ENCODE data around the gene PALLD.

Gene PALLD

DNA sequence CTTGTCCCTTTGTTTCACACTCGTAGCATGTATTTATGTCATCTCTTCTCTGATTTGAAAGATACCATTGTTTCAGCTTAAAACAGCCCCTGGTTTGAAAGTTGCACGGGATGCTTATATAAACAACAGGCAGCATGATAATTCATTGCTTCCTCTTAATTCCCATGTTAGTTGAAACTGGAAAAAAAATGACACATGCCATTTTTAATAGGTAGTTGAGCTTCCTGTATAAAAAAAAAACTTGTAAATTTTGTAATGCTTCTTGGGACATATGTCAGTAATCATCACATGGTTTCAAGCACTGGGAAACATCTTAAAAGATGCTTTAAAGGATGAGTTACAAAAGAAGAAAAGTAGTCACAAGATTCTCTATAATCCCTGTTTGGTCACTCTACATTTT lies 243.0 kb downstream of the PALLD start:
- DNase-seq: no peak

GRCh38 chr4:168740691-168741090 lies 243.8 kb downstream of the PALLD start:
- DNase-seq: no peak

DNA sequence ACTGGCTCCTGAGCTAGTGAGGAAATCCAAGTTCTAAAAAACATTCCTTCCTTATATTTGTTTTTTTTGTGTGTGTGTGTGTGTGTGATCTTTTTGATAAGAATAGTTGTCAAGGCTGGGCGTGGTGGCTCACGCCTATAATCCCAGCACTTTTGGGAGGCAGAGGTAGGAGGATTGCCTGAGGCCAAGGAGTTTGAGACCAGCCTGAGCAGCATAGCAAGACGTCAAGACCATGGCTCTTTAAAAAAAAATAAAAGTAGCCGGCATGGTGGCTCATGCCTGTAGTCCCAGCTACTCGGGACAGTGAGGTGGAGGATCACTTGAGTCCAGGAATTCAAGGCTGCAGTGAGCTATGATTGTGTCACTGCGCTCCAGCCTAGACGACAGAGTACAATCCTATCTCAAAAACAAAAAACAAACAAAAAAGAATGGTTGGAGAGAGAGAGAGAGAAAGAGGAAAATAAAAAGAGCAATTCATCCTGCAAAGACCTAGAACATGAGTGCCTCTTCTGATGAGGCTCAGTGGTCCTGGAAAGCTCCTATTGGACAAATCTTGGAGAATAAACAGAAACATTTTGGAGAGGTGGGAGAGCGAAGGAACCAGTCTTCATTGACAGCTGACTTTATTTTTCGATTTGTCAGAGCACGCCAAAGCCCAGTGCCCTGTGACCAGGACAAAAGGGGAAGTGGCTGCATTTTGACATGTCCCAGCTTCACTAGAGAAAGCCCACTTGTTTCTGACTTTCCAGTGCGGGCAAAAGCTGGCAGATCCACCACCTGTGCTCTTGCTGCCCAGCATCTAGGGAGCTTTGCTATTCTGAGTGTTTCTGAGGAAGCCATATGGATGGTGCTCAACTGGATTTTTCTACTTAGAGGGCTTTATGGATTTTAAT lies 244.7 kb downstream of the PALLD start:
- DNase-seq: peak; percentile 30

GRCh38 chr4:168743131-168743530 lies 246.3 kb downstream of the PALLD start:
- DNase-seq: no peak

- no peak for DNase-seq
Observed at GRCh38 chr4:168743601-168744000, 246.7 kb downstream of the PALLD start.

- no peak for DNase-seq
Observed at GRCh38 chr4:168744021-168744420, 247.2 kb downstream of the PALLD start.

- no peak for DNase-seq
Observed at GRCh38 chr4:168748807-168749206, 252.0 kb downstream of the PALLD start.

GRCh38 chr4:168751263-168752225 lies 254.7 kb downstream of the PALLD start:
- no peak for DNase-seq

DNA sequence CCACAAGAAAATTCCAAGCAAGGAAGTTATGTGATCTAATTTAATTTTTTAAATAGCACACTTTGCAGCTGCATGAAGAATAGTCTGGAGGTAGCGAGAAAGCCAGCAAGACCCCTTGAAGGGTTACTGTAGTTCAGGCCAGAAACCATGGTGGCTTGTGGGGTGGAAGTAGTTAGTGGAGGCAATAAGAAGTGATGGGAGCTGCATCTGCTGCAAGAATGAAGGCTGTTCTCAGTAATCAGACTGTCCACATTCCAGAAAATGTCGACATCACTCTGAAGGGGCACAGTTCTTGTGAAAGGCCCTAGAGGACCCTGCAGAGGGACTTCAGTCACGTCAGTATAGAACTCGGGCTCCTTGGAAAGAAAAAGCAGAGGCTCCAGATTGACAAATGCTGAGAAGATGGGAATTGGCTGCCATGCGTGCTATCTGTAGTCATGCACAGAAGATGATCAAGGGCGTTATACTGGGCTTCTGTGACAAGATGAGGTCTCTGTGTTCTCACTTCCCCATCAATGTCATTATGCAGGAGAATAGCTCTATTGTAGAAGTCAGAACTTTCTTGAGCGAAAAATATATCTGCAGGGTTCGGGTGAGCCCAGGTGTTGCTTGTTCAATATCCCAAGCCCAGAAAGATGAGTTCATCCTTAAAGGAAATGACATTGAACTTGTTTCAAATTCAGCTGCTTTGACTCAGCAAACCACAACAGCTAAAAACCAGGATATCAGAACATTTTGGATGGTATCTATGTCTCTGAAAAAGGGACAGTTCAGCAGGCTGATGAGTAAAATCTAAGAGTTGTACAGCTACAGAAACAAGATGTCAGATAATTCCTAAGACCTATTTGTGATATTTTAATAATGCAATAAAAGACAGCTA lies 259.0 kb downstream of the PALLD start:
- no peak for DNase-seq

- no peak for DNase-seq
Observed at GRCh38 chr4:168757500-168757899, 260.6 kb downstream of the PALLD start.

GRCh38 chr4:168758351-168758876 lies 261.6 kb downstream of the PALLD start:
- no peak for DNase-seq

GRCh38 chr4:168759321-168759720 lies 262.5 kb downstream of the PALLD start:
- DNase-seq: no peak

DNA sequence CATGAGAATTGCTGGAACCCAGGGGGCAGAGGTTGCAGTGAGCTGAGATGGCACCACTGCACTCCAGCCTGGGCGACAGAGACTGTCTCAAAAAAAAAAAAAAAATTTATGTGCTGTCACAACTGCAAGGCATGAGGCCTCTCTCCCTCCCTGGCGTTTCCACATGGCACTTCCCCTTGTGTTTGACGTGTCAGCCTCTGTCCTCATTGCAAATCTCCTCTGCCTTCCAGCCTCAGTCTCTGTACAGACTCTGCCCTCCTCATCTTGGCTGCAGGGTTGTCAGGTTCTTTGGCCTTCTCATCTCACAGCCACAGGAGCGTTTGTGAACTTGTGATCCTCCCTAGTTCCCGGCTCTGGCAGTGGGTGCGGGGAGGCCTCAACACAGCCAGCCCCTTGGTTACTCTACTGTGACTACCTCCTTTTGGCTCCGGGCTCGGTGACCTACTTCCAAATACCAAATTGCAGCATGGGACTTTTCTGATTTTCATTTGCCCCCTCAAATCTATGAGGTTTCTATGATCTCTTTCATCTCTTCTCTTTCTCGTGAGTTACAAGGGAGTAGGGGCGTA lies 263.2 kb downstream of the PALLD start:
- peak; percentile 53 for DNase-seq

DNA sequence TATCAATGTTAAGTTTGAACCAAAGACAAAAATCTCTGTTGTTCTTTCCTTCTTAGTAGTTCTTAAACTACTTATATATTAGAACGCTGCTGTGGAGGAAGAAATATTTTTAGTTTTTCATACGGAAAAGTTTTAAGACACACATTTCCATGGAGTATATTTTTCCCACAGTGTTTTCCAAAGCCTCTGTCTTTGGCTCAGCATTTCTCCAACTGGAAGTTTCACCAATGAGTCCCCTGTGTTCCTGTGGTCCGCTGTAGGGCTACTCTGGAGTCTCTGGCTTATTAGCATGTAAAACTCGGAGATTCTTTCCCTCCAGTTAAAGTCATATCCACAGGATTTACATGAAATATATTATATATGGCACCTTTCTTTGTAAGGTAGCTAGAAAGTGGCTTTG lies 264.2 kb downstream of the PALLD start:
- DNase-seq: no peak

- no peak for DNase-seq
Observed at GRCh38 chr4:168765322-168765721, 268.5 kb downstream of the PALLD start.

- no peak for DNase-seq
Observed at GRCh38 chr4:168765726-168766125, 268.9 kb downstream of the PALLD start.

GRCh38 chr4:168766604-168767316 lies 269.9 kb downstream of the PALLD start:
- no peak for DNase-seq

- no peak for DNase-seq
Observed at GRCh38 chr4:168769416-168769815, 272.6 kb downstream of the PALLD start.

- DNase-seq: no peak
Observed at GRCh38 chr4:168769837-168770236, 273.0 kb downstream of the PALLD start.

- DNase-seq: no peak
Observed at GRCh38 chr4:168771251-168771650, 274.4 kb downstream of the PALLD start.

Measured in CD4-positive, alpha-beta T cell treated with Interleukin-15 for 1 hour (primary cell).